HEK293 (cell line): ENCODE results near the gene ZSWIM7.

Experiments
- ZBTB20 ChIP-seq: fragments of 450-650 bp; formaldehyde crosslinking; IDR thresholded peaks from 2 replicates; pipeline ENCODE4 v1.5.1; 2016; ENCODE audit warnings: missing biosample characterization, missing genetic modification characterization
- ZNF133 ChIP-seq: fragments of 450-650 bp; formaldehyde crosslinking; IDR thresholded peaks from 2 replicates; pipeline ENCODE4 v1.5.1; 2016; ENCODE audit warnings: missing biosample characterization, missing genetic modification characterization
- ZNF175 ChIP-seq: fragments of 450-650 bp; formaldehyde crosslinking; IDR thresholded peaks from 2 replicates; pipeline ENCODE4 v1.5.1; 2016; ENCODE audit warnings: missing biosample characterization, missing genetic modification characterization
- ZNF335 ChIP-seq: fragments of 450-650 bp; formaldehyde crosslinking; conservative IDR thresholded peaks from 2 replicates; pipeline ENCODE4 v1.5.1; 2016; ENCODE audit warnings: missing biosample characterization, missing genetic modification characterization
- TF ChIP-seq, protein P1 (sequence below): fragments of 450-650 bp; formaldehyde crosslinking; IDR thresholded peaks from 2 replicates; pipeline ENCODE4 v1.5.1; 2016; ENCODE audit warnings: missing biosample characterization, missing genetic modification characterization

DNA sequence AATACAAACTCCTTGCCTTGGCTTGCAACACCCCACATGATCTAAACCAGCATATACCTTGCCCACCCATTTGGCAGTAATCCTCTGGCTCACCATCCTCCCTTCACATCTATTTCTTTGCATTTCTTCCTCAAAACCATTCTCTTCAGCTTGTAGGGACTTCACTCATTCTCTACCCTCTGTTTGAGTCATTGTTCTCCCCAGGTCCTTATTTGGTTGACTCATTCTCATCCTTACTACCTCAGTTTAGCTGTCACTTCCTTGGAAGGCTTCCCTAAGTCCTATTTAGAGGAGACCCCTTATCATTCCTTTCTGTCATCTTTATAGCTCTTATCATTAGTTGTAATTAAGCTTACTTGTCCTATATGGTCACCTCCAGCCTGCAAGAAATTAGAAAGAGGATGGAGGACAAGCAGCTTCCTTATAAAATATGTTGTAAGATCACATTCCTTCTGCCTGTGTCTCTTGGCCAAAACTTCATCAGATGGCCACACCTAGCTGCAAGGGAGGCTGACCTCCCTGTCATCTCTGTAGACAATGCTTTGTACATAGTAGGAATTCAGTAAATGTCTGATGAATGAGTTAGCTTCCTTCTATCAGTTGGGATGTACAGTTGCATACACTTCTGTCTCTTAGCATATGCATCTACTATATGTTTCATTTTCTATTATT, 1.9 kb upstream of the ZSWIM7 start:
- TF ChIP-seq, protein P1, sequence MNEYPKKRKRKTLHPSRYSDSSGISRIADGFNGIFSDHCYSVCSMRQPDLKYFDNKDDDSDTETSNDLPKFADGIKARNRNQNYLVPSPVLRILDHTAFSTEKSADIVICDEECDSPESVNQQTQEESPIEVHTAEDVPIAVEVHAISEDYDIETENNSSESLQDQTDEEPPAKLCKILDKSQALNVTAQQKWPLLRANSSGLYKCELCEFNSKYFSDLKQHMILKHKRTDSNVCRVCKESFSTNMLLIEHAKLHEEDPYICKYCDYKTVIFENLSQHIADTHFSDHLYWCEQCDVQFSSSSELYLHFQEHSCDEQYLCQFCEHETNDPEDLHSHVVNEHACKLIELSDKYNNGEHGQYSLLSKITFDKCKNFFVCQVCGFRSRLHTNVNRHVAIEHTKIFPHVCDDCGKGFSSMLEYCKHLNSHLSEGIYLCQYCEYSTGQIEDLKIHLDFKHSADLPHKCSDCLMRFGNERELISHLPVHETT (tag by site-specific recombination): no peak
- TF ChIP-seq ZNF175: no peak
- no peak for TF ChIP-seq ZNF335 (tag by site-specific recombination)
- no peak for TF ChIP-seq ZNF133 (tag by site-specific recombination)
- TF ChIP-seq ZBTB20 (tag by site-specific recombination): no peak
